Skeletal muscle tissue (tissue), 4 donors: ENCODE data around the gene ZMYND10. TPM values are rescaled to one million over a fixed set of nuclear protein-coding genes. Genes with fewer than 3 reads are reported as not detected.

Experiments used
- H3K27ac ChIP-seq: one replicate; pipeline ENCODE4 v1.7.0; 2013; ENCODE audit warnings: mild to moderate bottlenecking, low read depth, low read length, inconsistent platforms
- H3K27me3 ChIP-seq, 3 donors: one replicate each; pipeline ENCODE4 v1.7.0; 2013; ENCODE audit warnings: low read length in 3 of 3; ENCODE audit not compliant: control insufficient read depth in 3 of 3, insufficient read depth in 3 of 3
- H3K36me3 ChIP-seq, 3 donors: one replicate each; pipeline ENCODE4 v1.7.0; 2013; ENCODE audit warnings: low read length in 3 of 3; ENCODE audit not compliant: control insufficient read depth in 3 of 3, insufficient read depth in 3 of 3
- H3K4me1 ChIP-seq, 3 donors: one replicate each; pipeline ENCODE4 v1.7.0; 2013; ENCODE audit warnings: low read length in 3 of 3, mild to moderate bottlenecking in 3 of 3; ENCODE audit not compliant: control insufficient read depth in 3 of 3, insufficient read depth in 3 of 3
- H3K4me3 ChIP-seq, 3 donors: one replicate each; pipeline ENCODE4 v1.7.0; 2013; ENCODE audit warnings: low read length in 3 of 3
- H3K9ac ChIP-seq, 3 donors: one replicate each; pipeline ENCODE4 v1.7.0; 2013; ENCODE audit warnings: low read length in 3 of 3, mild to moderate bottlenecking in 3 of 3, moderate library complexity in 2 of 3, low read depth in 1 of 3
- H3K9me3 ChIP-seq, 3 donors: one replicate each; pipeline ENCODE4 v1.7.0; 2013; ENCODE audit warnings: low read length in 3 of 3; ENCODE audit not compliant: control insufficient read depth in 3 of 3
- total RNA-seq: library from RNA; depleted of rRNA; stranded (reverse); fragments of >200 nt; gene quantifications from one replicate; pipeline ENCODE4 v1.2.3, GENCODE V29; 2014
- donor health status: Osteomylitis.

Gene ZMYND10
- total RNA-seq, 1 donor from 2014 or later = 0.52 TPM

- Histone ChIP-seq H3K9ac (peak within 1 kb of the TSS; percentile 94 to 97 (median 95)), H3K4me3 (peak within 1 kb of the TSS; percentile 84 to 92 (median 87)), H3K27ac (peak within 1 kb of the TSS; percentile 82), H3K9me3 (no peaks in the 10 kb centered on the region), H3K36me3 (peaks cover 31 to 41% (median 40%) of the 10 kb centered on the region in 3 donors), H3K27me3 (no peaks in the 10 kb centered on the region), H3K4me1 (peaks cover 23 to 45% (median 40%) of the 10 kb centered on the region in 3 donors)
Observed at GRCh38 chr3:50327943-50328691, 17.4 kb downstream of the ZMYND10 start, which contains the start of gene TUSC2. TUSC2 (minus strand) TSS chr3:50328223; CDS start chr3:50328099, 124 bp downstream.

DNA sequence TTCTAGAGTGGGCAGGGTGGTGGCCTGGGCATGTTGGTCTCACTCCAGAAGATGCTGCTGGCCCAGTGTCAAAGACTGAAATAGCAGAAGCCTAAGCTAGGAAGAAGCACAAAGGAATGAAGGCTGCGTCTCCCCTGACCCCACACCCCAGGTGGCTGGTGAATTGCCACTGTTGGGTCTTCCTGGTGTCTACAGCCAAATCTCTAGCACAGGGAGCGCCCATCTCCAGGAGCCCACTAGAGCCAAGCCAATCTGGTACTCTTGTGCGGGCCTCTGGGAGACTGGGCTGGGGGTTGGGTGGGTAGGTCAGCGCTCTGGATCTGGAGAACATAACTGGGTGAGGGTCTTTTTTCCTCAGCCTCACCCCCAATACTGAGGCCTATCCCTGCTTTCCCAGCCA lies 18.4 kb downstream of the ZMYND10 start:
- Histone ChIP-seq H3K4me3 (peak overlapping the region; percentile 84 to 92 (median 87)), H3K36me3 (peaks cover 31 to 38% (median 36%) of the 10 kb centered on the region in 3 donors), H3K27me3 (no peaks in the 10 kb centered on the region), H3K9me3 (no peaks in the 10 kb centered on the region), H3K4me1 (peaks cover 25 to 48% (median 42%) of the 10 kb centered on the region in 3 donors), H3K27ac (peak overlapping the region; percentile 82), H3K9ac (peak overlapping the region; percentile 94 to 97 (median 95))

DNA sequence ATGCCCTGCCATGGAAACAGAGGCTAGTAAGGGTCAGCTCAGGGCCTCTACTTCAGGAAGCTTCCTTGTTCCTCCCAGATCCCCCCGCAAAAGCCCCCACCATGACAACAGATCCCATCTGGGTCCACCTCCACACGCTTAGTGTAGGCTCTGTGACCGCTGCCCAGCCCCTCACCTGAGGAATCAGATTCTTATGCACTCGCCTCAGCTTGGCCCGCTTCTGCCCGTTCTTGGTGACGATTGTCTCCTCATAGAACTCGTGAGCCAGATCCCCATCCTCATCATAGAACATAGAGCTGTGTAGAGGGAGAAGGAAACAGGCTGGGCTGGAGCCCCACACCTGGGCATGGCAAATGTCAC lies 19.4 kb downstream of the ZMYND10 start:
- Histone ChIP-seq H3K9ac (no peak overlapping the region), H3K36me3 (peaks cover 23 to 28% (median 27%) of the 10 kb centered on the region in 3 donors), H3K4me3 (no peak overlapping the region), H3K27me3 (no peaks in the 10 kb centered on the region), H3K27ac (no peak overlapping the region), H3K4me1 (peaks cover 29 to 53% (median 45%) of the 10 kb centered on the region in 3 donors), H3K9me3 (no peaks in the 10 kb centered on the region)

GRCh38 chr3:50325497-50326181 lies 19.9 kb downstream of the ZMYND10 start:
- H3K27ac ChIP-seq = no peak overlapping the region

GRCh38 chr3:50325113-50325480 lies 20.4 kb downstream of the ZMYND10 start:
- Histone ChIP-seq H3K27me3 (no peaks in the 10 kb centered on the region), H3K4me3 (no peak overlapping the region), H3K9ac (no peak overlapping the region), H3K4me1 (peaks cover 37 to 60% (median 52%) of the 10 kb centered on the region in 3 donors), H3K9me3 (no peaks in the 10 kb centered on the region), H3K36me3 (peaks cover 12 to 18% (median 16%) of the 10 kb centered on the region in 3 donors), H3K27ac (no peak overlapping the region)

More at GRCh38 chr3:50325497-50326181, 19.9 kb downstream of the ZMYND10 start:
- H3K27me3 ChIP-seq = no peaks in the 10 kb centered on the region
- peaks cover 32 to 54% (median 46%) of the 10 kb centered on the region in 3 donors for H3K4me1 ChIP-seq
- H3K4me3 ChIP-seq = no peak overlapping the region
- no peak overlapping the region for H3K9ac ChIP-seq
- H3K36me3 ChIP-seq = peaks cover 17 to 23% (median 22%) of the 10 kb centered on the region in 3 donors
- H3K9me3 ChIP-seq = no peaks in the 10 kb centered on the region

- no peak overlapping the region for H3K4me3 ChIP-seq
- H3K4me1 ChIP-seq = peaks cover 43 to 65% (median 57%) of the 10 kb centered on the region in 3 donors
- no peaks in the 10 kb centered on the region for H3K27me3 ChIP-seq
- no peaks in the 10 kb centered on the region for H3K9me3 ChIP-seq
- peak overlapping the region; percentile 97 for H3K27ac ChIP-seq
- H3K9ac ChIP-seq = peak overlapping the region in 2 of 3 donors; percentile 10 to 25
- H3K36me3 ChIP-seq = peaks cover 10 to 19% (median 14%) of the 10 kb centered on the region in 3 donors
Observed at GRCh38 chr3:50324351-50325112, 21.0 kb downstream of the ZMYND10 start.

- Histone ChIP-seq H3K9me3 (no peaks in the 10 kb centered on the region), H3K27ac (peak overlapping the region; percentile 97), H3K4me1 (peaks cover 50 to 72% (median 64%) of the 10 kb centered on the region in 3 donors), H3K36me3 (peaks cover 17 to 27% (median 17%) of the 10 kb centered on the region in 3 donors), H3K9ac (peak overlapping the region; percentile 8 to 16 (median 10)), H3K27me3 (no peaks in the 10 kb centered on the region), H3K4me3 (no peak overlapping the region)
Observed at GRCh38 chr3:50323614-50324199, 21.8 kb downstream of the ZMYND10 start.

GRCh38 chr3:50323092-50323600 lies 22.4 kb downstream of the ZMYND10 start:
- peaks cover 51 to 72% (median 64%) of the 10 kb centered on the region in 3 donors for H3K4me1 ChIP-seq
- peak overlapping the region; percentile 97 for H3K27ac ChIP-seq
- peaks cover 22 to 33% (median 23%) of the 10 kb centered on the region in 3 donors for H3K36me3 ChIP-seq
- H3K4me3 ChIP-seq = peak overlapping the region in 2 of 3 donors; percentile 23 to 91
- H3K9me3 ChIP-seq = no peaks in the 10 kb centered on the region
- peak overlapping the region in 2 of 3 donors; percentile 34 to 98 for H3K9ac ChIP-seq
- no peaks in the 10 kb centered on the region for H3K27me3 ChIP-seq
